Stomach (tissue), 9 donors: ENCODE results near the gene CBFA2T3. TPM values are rescaled to one million over a fixed set of nuclear protein-coding genes. Genes with fewer than 3 reads are reported as not detected.

Experiments used
- DNase-seq, 2 donors: peaks; one replicate each; pipeline versions ENCODE4 v3.0.0 to v3.0.0-alpha.2; 2013 to 2019
- H3K27ac ChIP-seq, 5 donors: fragments of 200-600 bp in 4 of 5; sonication (generic) in 4 of 5; one replicate each; pipeline ENCODE4 v1.5.1; 2013 to 2019; ENCODE audit warnings: mild to moderate bottlenecking in 1 of 5, moderate library complexity in 1 of 5
- H3K27me3 ChIP-seq, 3 donors: fragments of 200-600 bp; sonication (generic); one replicate each; pipeline ENCODE4 v1.5.1; 2017 to 2019; ENCODE audit warnings: mixed run types in 1 of 3
- H3K36me3 ChIP-seq, 4 donors: fragments of 200-600 bp; sonication (generic); 1 replicate in 3 of 4; 2 replicates in 1 of 4; pipeline ENCODE4 v1.5.1; 2016 to 2019
- H3K4me1 ChIP-seq, 4 donors: fragments of 200-600 bp; sonication (generic); one replicate each; pipeline ENCODE4 v1.5.1; 2016 to 2019
- H3K4me3 ChIP-seq, 4 donors: fragments of 200-600 bp; sonication (generic) in 3 of 4; one replicate each; pipeline ENCODE4 v1.5.1; 2016 to 2019; ENCODE audit warnings: mild to moderate bottlenecking in 1 of 4
- H3K9me3 ChIP-seq, 4 donors: fragments of 200-600 bp; sonication (generic); one replicate each; pipeline ENCODE4 v1.5.1; 2016 to 2019
- EP300 ChIP-seq: sonication (generic); formaldehyde crosslinking; IDR thresholded peaks from one replicate; pipeline ENCODE4 v1.6.1; 2017; ENCODE audit warnings: antibody characterized with exemption
- POLR2A ChIP-seq, 4 donors: fragments of 450-650 bp; IDR thresholded peaks; one replicate each; pipeline ENCODE4 v1.6.1; 2016; ENCODE audit warnings: antibody characterized with exemption in 4 of 4, control low read depth in 2 of 4, mild to moderate bottlenecking in 1 of 4, moderate library complexity in 1 of 4
- POLR2AphosphoS5 ChIP-seq, 3 donors: sonication (generic); formaldehyde crosslinking; IDR thresholded peaks; one replicate each; pipeline ENCODE4 v1.6.1; 2016; ENCODE audit warnings: antibody characterized with exemption in 3 of 3
- WGBS, 5 donors: extraction: QIAGEN DNeasy Blood & Tissue Kit in 3 of 5; methylation state at CpG; one replicate each; pipeline versions ENCODE4 v1.1.5 to v1.1.7; 2013 to 2018; 5-methylcytosine and 5-hydroxymethylcytosine counted together
- intact Hi-C: fragments of 100-400 bp; cut with DNase I; formaldehyde crosslinking; loops from one replicate; pipeline ENCODE4 v1.15.1; 2023; ENCODE audit warnings: low total_unique reads
- polyA plus RNA-seq, 3 donors: library from polyadenylated mRNA; stranded (reverse); fragments of 200-250 nt; gene quantifications; one replicate each; pipeline ENCODE4 v1.2.3, GENCODE V29; 2013
- total RNA-seq, 5 donors: library from RNA; depleted of rRNA; stranded (reverse); fragments of >200 nt; gene quantifications; one replicate each; pipeline versions ENCODE4 v1.1.0 to v1.2.3, GENCODE V29; 2014 to 2016
- TF ChIP-seq, protein P1 (sequence below), 7 experiments: fragments of 450-650 bp in 4 of 7; fragments of 200-600 bp in 3 of 7; sonication (generic) in 3 of 7; IDR thresholded peaks; one replicate each; pipeline ENCODE4 v1.5.1; 2016 to 2019; ENCODE audit warnings: antibody characterized with exemption in 7 of 7, control low read depth in 2 of 7, mild to moderate bottlenecking in 1 of 7
- donor health status: healthy with polysubstance abuse.
- donor health status: Bipolar disorder and iron deficiency.
- donor health status: healthy.

Gene CBFA2T3
- total and polyA plus RNA-seq, 8 donors = 0.58 to 57.6 (median 2.5) TPM

DNA sequence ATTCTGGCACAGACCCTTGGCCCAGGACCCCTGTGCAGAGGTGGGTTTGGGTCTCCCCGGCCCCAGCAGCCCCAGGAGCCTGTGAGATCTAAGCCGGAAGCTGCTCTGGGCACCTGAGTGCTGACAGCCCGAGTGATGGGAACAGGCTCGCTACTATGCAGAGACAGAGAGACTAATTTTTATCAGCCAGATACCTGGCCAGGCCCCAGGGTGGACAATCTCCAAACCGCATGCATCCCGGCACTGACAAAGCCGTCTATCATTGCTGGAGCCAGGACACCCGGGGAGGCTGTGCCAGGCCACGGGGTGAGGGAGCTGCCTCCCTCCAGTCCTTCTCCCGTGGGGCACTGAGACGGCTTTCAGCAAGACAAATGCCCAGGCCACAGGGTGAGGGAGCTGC is 25.0 kb downstream of the CBFA2T3 start:
- whole genome bisulfite sequencing, 5 donors = 40 to 78% (median 74%) methylated on average over 2 to 11 of the region's 11 CpGs
- no peaks in the 10 kb centered on the region for H3K36me3 ChIP-seq
- no peak for DNase-seq
- no peak overlapping the region for H3K27ac ChIP-seq
- intact Hi-C loops = no loop called here
- peaks cover 0 to 54% (median 2%) of the 10 kb centered on the region in 3 donors for H3K27me3 ChIP-seq
- no peaks in the 10 kb centered on the region for H3K9me3 ChIP-seq
- no peak overlapping the region for H3K4me3 ChIP-seq
- TF ChIP-seq EP300 (no peak), POLR2A (IDR thresholded peaks at IDR 0.05) (no peak), POLR2AphosphoS5 (IDR thresholded peaks at IDR 0.05) (no peak)
- TF ChIP-seq, protein P1, sequence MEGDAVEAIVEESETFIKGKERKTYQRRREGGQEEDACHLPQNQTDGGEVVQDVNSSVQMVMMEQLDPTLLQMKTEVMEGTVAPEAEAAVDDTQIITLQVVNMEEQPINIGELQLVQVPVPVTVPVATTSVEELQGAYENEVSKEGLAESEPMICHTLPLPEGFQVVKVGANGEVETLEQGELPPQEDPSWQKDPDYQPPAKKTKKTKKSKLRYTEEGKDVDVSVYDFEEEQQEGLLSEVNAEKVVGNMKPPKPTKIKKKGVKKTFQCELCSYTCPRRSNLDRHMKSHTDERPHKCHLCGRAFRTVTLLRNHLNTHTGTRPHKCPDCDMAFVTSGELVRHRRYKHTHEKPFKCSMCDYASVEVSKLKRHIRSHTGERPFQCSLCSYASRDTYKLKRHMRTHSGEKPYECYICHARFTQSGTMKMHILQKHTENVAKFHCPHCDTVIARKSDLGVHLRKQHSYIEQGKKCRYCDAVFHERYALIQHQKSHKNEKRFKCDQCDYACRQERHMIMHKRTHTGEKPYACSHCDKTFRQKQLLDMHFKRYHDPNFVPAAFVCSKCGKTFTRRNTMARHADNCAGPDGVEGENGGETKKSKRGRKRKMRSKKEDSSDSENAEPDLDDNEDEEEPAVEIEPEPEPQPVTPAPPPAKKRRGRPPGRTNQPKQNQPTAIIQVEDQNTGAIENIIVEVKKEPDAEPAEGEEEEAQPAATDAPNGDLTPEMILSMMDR (IDR thresholded peaks at IDR 0.05) = no peak
- H3K4me1 ChIP-seq = peaks cover 0 to 13% (median 0%) of the 10 kb centered on the region in 4 donors

DNA sequence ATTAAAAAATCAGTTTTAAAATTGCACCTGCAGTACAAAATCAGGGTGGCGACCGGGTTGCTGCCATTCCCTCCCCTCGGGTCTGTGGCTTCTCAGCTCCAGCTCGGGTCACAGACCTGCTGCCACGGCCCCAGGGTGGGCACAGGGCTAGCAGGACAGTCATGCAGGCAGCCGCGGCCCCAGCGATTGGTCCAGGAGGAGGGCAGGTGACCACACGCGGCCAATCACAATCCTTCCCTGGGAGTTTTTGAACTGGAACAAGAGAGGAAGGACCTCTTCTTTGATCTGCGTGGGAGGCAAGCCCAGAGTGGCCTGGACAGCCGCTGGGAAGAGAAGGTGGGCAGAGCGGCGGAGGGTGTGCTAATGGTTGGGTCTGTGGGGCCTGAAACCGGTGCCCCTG is 25.5 kb downstream of the CBFA2T3 start:
- WGBS, 5 donors = 84 to 88% (median 87%) methylated on average over 15 of the region's 15 CpGs
- no peaks in the 10 kb centered on the region for H3K36me3 ChIP-seq
- no peak overlapping the region for H3K4me3 ChIP-seq
- DNase-seq = no peak
- H3K27me3 ChIP-seq = peaks cover 0 to 53% (median 0%) of the 10 kb centered on the region in 3 donors
- peaks cover 0 to 8% (median 0%) of the 10 kb centered on the region in 4 donors for H3K4me1 ChIP-seq
- no peak overlapping the region for H3K27ac ChIP-seq
- no peaks in the 10 kb centered on the region for H3K9me3 ChIP-seq
- intact Hi-C loops = no loop called here
- TF ChIP-seq POLR2A (IDR thresholded peaks at IDR 0.05) (no peak), EP300 (no peak), POLR2AphosphoS5 (IDR thresholded peaks at IDR 0.05) (no peak)
- TF ChIP-seq, protein P1 (IDR thresholded peaks at IDR 0.05) = no peak

DNA sequence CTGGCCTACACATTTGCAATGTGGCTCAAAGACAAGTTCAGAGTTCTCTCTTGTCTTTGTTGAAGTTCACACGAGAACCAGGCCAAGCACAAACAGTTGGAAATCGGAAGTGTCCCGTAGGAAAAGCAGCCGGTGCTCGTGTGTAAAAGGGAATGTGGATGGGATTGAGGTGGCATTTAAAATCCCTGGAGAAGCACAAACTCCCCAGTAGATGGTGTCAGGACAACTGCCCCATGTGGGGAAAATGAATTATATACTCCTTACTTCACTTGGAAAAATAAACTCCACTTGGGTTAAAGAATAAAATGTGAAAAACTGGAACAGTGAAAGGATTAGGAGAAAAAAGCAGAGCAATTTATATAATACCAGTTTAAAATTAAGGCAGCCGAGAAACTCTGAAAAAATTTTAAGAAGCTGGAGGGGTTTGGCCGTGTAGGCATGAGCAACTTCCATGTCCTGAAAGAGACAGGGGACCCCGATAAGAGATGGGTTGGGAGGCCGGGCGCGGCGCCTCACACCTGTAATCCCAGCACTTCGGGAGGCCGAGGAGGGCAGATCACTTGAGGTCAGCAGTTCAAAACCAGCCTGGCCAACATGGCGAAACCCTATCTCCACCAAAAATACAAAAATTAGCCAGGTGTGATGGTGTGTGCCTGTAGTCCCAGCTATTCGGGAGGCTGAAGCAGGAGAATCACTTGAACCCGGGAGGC is 28.1 kb downstream of the CBFA2T3 start:
- Histone ChIP-seq H3K27ac (no peak overlapping the region), H3K4me3 (no peak overlapping the region), H3K9me3 (no peaks in the 10 kb centered on the region), H3K36me3 (no peaks in the 10 kb centered on the region), H3K27me3 (peaks cover 0 to 56% (median 0%) of the 10 kb centered on the region in 3 donors), H3K4me1 (no peaks in the 10 kb centered on the region)
- 70 to 77% (median 74%) methylated on average over 17 of the region's 17 CpGs for WGBS, 5 donors
- DNase-seq = no peak
- intact Hi-C loops = no loop called here
- TF ChIP-seq POLR2AphosphoS5 (IDR thresholded peaks at IDR 0.05) (no peak), EP300 (no peak), POLR2A (IDR thresholded peaks at IDR 0.05) (no peak)
- TF ChIP-seq, protein P1 (IDR thresholded peaks at IDR 0.05) = no peak

DNA sequence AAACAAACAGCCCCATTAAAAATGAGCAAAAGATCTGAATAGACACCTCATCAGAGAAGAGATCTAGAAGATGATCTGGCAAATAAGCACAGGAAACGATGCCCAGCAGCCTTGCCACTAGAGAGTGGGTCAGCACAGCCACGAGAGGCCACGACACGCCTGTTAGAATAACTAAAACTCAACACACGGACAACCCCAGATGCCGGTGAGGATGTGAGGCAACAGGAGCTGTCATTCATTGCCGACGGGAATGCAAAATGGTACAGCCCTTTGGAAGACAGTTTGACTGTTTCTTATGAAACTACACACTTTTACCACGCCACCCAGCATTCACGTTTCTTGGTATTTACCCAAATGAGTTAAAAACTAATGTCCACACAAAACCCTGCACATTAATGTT is 31.5 kb downstream of the CBFA2T3 start:
- Histone ChIP-seq H3K9me3 (no peaks in the 10 kb centered on the region), H3K4me3 (no peak overlapping the region), H3K4me1 (peaks cover 12 to 18% (median 15%) of the 10 kb centered on the region in 4 donors), H3K27me3 (peaks cover 0 to 66% (median 23%) of the 10 kb centered on the region in 3 donors), H3K36me3 (no peaks in the 10 kb centered on the region), H3K27ac (no peak overlapping the region)
- intact Hi-C loops = no loop called here
- DNase-seq = no peak
- WGBS, 5 donors = 63 to 69% (median 66%) methylated on average over 10 of the region's 10 CpGs
- TF ChIP-seq, protein P1 (IDR thresholded peaks at IDR 0.05) = no peak
- TF ChIP-seq POLR2AphosphoS5 (IDR thresholded peaks at IDR 0.05) = no peak
- no peak for TF ChIP-seq EP300
- no peak for TF ChIP-seq POLR2A (IDR thresholded peaks at IDR 0.05)
